K562 (cell line): ENCODE measurements around the gene NRARP. TPM values are rescaled to one million over a fixed set of nuclear protein-coding genes. Genes with fewer than 3 reads are reported as not detected.

Experiments used
- C11orf30 ChIP-seq: fragments of 450-650 bp; IDR thresholded peaks from 2 replicates; pipeline ENCODE4 v1.6.1; 2016; ENCODE audit warnings: low read depth, mild to moderate bottlenecking
- CHAMP1 ChIP-seq: fragments of 450-650 bp; IDR thresholded peaks from 2 replicates; pipeline ENCODE4 v1.6.1; 2016; ENCODE audit warnings: mild to moderate bottlenecking
- COPS2 ChIP-seq: fragments of 450-650 bp; conservative IDR thresholded peaks from 2 replicates; pipeline ENCODE4 v1.6.1; 2016; ENCODE audit warnings: mild to moderate bottlenecking, moderate library complexity
- ERF ChIP-seq: fragments of 450-650 bp; formaldehyde crosslinking; IDR thresholded peaks from 2 replicates; pipeline ENCODE4 v1.4.0; 2020; ENCODE audit warnings: mild to moderate bottlenecking, mixed read lengths
- FUS ChIP-seq: fragments of 200-400 bp; formaldehyde crosslinking; optimal IDR thresholded peaks from 2 replicates; pipeline ENCODE3; 2017; ENCODE audit warnings: low read depth, low read length
- HBP1 ChIP-seq: fragments of 450-650 bp; formaldehyde crosslinking; IDR thresholded peaks from 2 replicates; pipeline ENCODE4 v1.4.0; 2022; ENCODE audit warnings: missing genetic modification characterization
- NR2C1 ChIP-seq, 2 experiments: fragments of 450-650 bp; IDR thresholded peaks; 2 replicates each; pipeline ENCODE4 v1.6.1; 2017; ENCODE audit warnings: mild to moderate bottlenecking in 2 of 2, antibody characterized with exemption in 1 of 2, inconsistent platforms in 1 of 2, missing compliant biosample characterization in 1 of 2, missing genetic modification characterization in 1 of 2
- POLR2AphosphoS2 ChIP-seq: IDR thresholded peaks from 2 replicates; pipeline ENCODE4 v1.6.1; 2012; ENCODE audit warnings: low read length, improper control_type of control experiment
- PTTG1 ChIP-seq: fragments of 450-650 bp; IDR thresholded peaks from 2 replicates; pipeline ENCODE4 v1.6.1; 2016; ENCODE audit warnings: low read depth, mild to moderate bottlenecking, missing genetic modification characterization, missing compliant biosample characterization
- RBM22 ChIP-seq: fragments of 200-400 bp; formaldehyde crosslinking; IDR thresholded peaks from 2 replicates; pipeline ENCODE4 v1.6.1; 2018; ENCODE audit warnings: low read length, low read depth; ENCODE audit not compliant: poor library complexity, severe bottlenecking
- STAT5B ChIP-seq: fragments of 250-450 bp; sonication (Bioruptor Pico); IDR thresholded peaks from 2 replicates; pipeline ENCODE4 v1.8.0; 2021; ENCODE audit warnings: mild to moderate bottlenecking, inconsistent platforms
- ZNF407 ChIP-seq: fragments of 450-650 bp; IDR thresholded peaks from 2 replicates; pipeline ENCODE4 v1.6.1; 2016; ENCODE audit warnings: low read depth
- ZNF586 ChIP-seq: fragments of 450-650 bp; formaldehyde crosslinking; conservative IDR thresholded peaks from 2 replicates; pipeline ENCODE4 v1.4.0; 2020; ENCODE audit warnings: mild to moderate bottlenecking, moderate library complexity
- ZNF668 ChIP-seq: fragments of 250-450 bp; sonication (Bioruptor Pico); IDR thresholded peaks from 2 replicates; pipeline ENCODE4 v1.8.0; 2022; ENCODE audit warnings: mild to moderate bottlenecking, inconsistent platforms
- polyA plus RNA-seq, 8 experiments: library from polyadenylated mRNA; depleted of rRNA in 4 of 8; stranded (reverse) in 5 of 8; unstranded in 3 of 8; fragments of >200 nt; fragmentation: Nextera tagmentation in 2 of 8; fragmentation: Illumina TruSeq in 1 of 8; extraction: Ambion mirVana in 2 of 8; extraction: Trizol in 1 of 8; gene quantifications; 2 replicates each; pipeline versions ENCODE4 v1.2.1 to v1.2.3, GENCODE V29; 2011 to 2014; ENCODE audit warnings: inconsistent platforms in 1 of 8, missing spikeins in 1 of 8
- total RNA-seq, 7 experiments: library from RNA; depleted of rRNA in 6 of 7; stranded (reverse); fragments of >200 nt in 6 of 7; fragmentation: Illumina TruSeq in 2 of 7; extraction: Trizol in 2 of 7; gene quantifications; 2 replicates each; pipeline versions ENCODE4 v1.2.1 to v1.2.3, GENCODE V29; 2011 to 2021; ENCODE audit warnings: low replicate concordance in 1 of 7

The NRARP gene
- total and polyA plus RNA-seq, 9 of the 15 experiments (the other 6 are each of a cell fraction or from before 2014, with no cell fraction given): 2.0 to 24.5 (median 7.2) TPM; not detected in 2

- TF ChIP-seq ZNF407: no peak
- no peak for TF ChIP-seq FUS
- no peak for TF ChIP-seq POLR2AphosphoS2
- TF ChIP-seq PTTG1 (tag): no peak
- no peak for TF ChIP-seq COPS2
- TF ChIP-seq ZNF586 (CRISPR knock-in tag): no peak
- TF ChIP-seq NR2C1 (IDR thresholded peaks at IDR 0.05): no peak
- no peak for TF ChIP-seq NR2C1 (tag; IDR thresholded peaks at IDR 0.05)
- TF ChIP-seq CHAMP1: no peak
- no peak for TF ChIP-seq ERF (CRISPR knock-in tag)
- TF ChIP-seq HBP1 (CRISPR knock-in tag): no peak
- no peak for TF ChIP-seq C11orf30
- TF ChIP-seq ZNF668 (CRISPR knock-in tag): no peak
- peak; percentile 8 for TF ChIP-seq RBM22
- no peak for TF ChIP-seq STAT5B (CRISPR knock-in tag)
Observed at GRCh38 chr9:137278061-137278701, 23.9 kb downstream of the NRARP start (continued).
